Hematopoietic multipotent progenitor cell treated with erythropoietin and hydrocortisone succinate and interleukin-3 and kit ligand, for 6 days (in vitro differentiated cells): ENCODE data around the gene LHB.
A peak's percentile ranks its signal among the peaks of the same experiment; 100 is the strongest.
"Not testable (repeated sequence)": the region's sequence is repeated elsewhere in the genome, so short reads cannot be mapped to it uniquely, and the experiment has no call there.

Experiments used
- DNase-seq: peaks from one replicate; pipeline ENCODE4 v3.0.0-alpha.2; 2015

The LHB gene

DNA sequence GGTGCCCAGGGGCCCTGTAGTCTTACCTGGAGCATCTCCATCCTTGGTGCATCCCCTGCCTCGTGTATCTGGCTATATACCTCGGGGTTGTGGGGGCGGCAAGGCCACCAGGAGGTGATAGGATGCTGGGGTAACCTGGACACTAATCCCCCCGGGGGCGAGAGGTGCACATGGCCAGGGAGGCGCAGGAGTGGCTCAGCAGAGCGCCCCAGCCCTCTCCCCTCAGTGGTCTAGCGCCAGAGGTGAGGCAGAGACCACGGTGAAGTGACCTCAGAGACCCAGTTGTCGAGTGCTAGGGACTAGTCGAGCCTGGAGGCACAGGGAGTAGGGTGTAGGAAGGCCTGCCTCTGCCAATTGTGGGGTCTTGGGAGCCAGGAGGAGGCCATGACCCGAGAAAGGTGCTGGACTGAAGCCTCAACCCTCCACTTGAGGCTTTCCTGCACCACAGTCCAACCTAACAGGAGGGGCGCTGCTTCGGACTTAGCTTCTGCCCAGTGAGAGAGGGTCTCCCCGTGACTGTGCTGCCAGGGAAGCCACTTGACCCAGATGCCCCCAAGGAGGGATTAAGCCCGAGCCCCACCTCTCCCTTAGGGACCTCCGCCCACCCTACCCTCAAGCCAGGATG is at the start of gene LHB:
Gene LHB (minus strand): TSS at position 51 of the 625 bp plus-strand sequence. CDS start 10 bp downstream, at position 41.
- no peak for DNase-seq

DNA sequence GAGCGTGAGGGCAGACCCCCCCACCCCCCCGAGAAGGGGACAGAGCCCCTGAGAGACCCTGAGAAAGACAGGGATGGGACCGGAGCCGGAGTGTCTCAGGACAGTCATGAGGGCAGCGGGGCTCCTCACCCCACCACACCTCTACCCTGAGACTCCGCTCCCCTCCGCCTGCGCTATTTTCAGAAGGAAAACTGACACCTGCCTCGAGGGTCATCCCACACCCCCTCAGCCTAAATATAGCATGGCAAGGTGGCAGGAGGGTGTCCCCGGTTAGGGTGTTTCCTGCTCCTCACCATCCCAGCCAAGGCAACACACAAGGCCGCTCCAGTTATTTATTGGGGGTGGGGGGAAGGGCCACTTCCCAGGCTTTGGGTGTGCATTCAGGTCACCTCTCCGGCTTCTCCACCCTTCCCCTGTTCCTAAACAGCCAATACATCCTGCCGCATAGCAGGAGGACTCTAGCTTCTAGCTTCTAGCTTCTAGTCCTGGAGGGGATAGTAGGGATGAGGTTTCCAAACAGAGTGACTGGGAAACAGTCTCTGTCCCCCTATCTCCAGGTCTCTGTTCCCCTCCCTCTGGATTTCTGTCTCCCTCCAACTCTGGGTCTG is 49.1 kb upstream of the LHB start:
- no peak for DNase-seq

DNA sequence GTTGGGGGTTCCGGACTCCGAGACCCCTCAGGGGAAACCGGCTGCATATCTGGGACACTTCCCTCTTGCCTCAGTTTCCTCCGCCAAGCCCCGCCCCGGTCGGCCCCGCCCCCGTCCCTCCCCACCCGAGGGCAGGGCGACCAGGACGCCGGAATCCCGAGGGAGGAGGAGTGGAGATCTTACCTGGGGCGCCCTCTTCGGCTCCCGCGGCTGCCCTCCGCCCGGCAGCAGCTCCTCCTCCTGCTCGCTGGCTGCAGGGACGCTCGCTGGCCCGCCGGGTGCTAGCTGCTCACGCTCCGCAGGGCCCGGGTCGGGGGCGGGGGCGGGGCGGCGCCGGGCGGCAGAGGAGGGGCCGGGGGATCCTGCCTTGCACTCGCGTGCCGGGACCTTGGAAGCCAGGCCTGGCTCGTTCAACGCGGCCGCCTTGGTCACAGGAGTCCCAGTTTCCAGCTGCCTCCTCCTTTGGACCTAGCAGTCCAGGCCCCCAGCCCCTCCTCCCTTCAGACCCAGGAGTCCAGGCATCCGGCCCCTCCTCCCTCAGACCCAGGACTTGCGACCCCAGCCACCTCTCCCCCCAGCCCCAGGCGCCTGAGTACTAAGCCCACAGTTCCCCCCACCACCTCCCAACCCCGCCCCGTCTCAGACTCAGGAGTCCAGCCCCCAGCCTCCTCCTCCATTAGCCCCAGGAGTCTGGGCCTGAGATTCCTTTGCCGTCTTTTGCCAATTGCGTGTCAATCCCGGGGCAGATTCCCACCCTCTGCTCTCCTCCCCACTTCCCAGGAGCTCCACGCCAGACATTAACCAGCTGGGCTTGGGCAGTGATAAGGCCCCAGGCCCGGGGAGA is 48.1 kb upstream of the LHB start, which contains the start of gene NTF4:
Gene NTF4 (minus strand): TSS at position 51 of the 844 bp plus-strand sequence. CDS start 2,821 bp downstream, outside the sequence.
- no peak for DNase-seq

DNA sequence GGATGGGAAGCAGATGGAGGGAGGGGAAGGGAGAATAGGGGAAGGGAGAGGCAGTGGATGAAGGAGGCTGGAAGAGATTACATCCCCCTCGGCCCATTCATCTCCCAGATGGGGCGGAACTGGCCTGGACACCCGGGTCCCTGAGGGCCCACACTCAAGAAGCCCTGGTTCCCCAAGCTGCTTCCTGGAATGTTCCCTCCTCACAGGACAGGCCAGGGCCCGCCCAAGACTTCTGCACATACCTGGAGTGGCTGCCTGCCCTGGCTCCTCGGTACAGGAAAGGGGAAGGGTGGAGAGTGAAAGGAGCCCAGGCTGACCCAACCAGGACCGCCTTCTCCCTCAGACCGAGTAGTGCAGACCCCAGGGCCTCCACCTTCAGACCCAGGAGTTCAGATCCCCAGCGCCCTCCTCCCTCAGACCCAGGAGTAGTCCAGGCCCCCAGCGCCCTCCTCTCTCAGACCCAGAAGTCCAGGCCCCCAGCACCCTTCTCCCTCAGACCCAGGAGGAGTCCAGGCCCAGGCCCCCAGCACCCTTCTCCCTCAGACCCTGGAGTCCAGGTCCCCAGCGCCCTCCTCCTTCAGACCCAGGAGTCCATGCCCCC is 47.2 kb upstream of the LHB start:
- DNase-seq: no peak

DNA sequence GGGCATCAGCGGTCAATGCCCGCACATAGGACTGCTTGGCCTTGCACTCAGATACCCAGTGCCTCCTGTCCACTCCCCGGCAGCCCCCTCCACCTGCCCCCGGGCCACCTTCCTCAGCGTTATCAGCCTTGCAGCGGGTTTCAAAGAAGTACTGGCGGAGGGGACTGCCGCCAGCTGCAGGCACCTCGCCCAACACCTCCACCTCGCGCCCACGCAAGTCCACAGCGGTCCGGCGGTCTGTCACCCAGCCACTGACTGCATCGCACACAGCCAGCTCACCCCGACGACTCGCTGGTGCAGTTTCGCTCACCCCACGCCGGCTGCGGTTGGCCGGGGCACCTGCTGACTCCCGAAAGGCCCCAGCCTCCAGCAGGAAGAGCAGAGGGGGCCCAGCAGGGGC is 44.6 kb upstream of the LHB start:
- DNase-seq: no peak

DNA sequence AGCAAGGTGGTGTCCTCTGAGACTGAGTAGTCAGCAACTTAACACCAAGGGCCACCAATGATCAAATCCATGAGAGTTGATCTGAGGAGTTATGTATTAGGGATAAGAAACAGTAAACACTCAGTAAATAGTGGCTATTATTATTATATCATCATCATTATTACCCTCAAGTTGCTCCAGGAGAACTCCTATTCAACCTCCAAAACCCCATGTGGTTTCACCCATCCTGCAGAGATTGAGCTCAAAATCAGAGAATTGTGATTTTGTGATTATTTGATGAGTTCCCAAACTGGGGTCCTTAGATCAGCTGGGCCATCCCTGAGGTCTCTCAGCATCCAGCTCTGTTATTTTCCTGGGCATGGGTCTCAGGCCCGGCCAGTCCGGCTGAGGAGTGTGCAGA is 44.1 kb upstream of the LHB start:
- DNase-seq: no peak

DNA sequence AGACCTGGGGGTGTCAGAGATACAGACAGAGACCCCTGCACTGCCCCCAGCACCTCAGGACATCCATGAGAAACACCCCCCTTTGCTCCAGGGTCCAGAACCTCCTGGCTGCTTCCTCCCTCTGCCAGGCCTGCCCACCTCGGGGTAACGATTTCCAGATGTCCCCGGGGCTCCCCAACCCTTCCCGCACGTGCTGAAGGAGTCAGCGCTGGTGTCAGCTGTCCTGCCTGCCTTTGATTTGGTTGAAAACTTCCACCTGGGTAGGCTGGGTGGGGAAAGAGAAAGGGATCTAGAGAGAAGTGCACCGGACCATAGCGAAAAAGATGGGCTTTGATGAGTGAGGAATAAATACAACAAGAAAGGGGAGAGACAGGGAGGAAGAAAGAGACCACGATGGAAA is 42.2 kb upstream of the LHB start:
- no peak for DNase-seq

DNA sequence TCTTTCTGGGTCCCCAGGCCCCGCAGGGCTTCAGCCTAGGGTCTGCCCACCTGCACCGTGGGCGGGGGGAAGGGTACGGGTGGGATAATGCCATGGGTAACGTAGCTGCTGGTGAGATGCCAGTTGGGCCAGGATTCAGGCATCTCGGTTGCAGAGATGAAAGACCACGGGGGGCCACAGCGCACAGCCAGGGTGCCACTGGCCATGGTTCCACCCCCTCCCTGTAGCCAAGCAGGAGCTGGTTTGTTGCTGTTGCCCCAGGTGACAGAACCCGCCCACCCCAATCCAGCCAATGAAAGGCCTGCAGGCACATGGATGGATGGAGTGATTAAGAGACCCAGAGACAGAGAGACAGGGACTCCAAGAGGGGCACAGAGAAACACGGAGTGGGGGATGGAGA is 41.7 kb upstream of the LHB start:
- peak; percentile 25 for DNase-seq

DNA sequence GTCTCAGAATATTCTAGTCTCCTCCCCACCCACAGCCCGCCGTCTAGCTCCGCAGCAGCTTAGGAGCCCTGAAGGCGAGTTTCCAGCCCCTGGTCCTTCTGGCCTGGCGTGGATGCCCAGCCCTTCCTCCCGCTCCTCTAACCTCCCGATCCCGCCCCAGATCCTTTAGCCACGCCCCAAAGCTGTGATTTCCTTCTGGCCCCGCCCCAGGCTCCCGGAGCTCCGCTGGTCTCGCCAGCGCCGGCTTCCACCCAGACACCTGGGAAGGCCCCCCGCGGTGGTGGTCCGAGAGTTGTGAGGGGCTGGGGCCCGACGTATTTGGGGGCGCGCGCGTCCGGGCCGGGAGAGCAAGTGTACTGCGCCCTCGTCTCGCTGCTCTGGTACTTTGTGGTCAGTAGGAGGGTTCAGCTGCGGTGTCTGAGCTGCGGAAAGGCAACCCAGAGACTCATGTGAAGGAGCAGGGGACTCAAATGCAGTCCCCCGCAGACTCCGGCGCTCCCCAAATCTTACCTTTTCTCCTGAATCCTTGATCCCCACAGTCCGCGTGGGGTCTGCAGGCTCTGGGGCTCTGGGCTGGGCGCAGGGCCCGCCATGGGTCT is 40.8 kb upstream of the LHB start, which contains the start of gene CGB7:
Gene CGB7 (minus strand): TSS at position 114 of the 599 bp plus-strand sequence. CDS start 2,374 bp downstream, outside the sequence.
- peak; percentile 25 for DNase-seq

DNA sequence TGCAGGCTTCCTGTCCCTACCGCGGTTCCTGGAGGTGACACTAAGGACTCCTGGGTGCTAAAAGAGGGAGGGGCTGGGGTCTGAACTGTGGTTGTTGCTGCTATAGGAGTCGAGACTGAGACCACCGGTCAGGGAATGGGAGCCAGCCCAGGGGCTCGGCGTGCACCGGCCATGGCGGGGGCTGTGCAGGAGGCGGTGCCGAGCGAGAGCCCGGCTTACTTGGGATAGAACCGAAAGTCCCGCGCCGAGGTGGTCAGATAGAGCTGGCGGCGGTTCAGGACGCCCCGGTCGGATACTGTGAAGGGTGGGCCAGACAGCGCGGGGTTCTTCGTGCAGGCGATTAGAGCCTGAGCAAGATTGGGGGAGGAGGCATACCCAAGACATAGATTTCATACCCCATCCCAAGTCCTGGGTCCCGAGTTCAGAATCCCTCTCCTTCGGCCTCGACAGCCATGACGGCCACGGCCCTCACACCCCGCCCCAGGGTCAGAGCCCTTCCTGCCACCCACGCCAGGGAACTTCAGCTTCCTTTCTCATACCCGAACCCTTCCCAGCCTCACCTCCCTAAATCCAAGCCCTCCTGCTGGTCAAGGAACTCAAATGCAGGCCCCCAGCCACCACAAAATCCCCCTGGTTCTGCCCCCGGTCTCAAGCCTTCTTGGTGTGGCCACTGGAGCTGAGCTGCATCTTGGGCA is 40.2 kb upstream of the LHB start:
- not testable (repeated sequence) for DNase-seq

DNA sequence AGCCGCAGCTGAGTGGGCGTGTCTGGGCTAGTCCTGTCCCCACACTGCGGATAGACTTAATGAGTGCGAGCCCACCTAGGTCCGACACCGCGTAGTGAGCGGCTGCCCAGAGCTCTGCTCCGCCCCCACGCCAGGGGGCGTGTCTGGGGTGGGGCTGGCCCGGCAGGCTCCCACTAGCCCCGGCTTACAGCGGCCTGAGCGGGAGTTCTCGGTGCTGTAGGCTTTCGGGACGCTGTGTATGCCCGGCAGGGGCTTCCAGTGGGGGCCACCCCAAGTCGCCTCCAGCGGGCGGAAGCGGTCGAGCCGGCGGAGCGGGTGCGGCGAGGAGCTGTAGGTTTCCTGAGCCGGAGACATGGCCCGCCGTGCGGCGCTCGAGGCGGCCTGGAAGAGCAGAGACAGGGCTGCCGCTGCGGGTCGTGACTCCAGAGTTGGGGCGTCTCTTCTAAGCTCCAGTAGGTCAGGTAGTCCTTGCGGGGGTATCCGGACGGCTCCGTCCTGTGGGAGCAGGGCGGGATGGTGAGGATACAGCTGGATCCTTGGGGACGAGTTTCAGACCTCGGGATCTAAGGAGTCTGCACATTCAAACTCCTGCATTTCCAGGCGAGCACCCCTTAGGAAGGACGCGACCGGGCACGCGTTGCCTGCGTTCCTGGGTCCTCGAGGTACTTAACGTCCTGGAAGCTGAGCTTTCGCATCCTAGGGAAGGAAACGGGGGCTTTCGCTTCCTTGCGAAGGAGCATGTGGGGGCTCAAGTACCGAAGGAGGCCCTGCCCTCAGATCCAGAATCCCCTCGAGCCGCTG is 39.4 kb upstream of the LHB start:
- DNase-seq: peak; percentile 60

DNA sequence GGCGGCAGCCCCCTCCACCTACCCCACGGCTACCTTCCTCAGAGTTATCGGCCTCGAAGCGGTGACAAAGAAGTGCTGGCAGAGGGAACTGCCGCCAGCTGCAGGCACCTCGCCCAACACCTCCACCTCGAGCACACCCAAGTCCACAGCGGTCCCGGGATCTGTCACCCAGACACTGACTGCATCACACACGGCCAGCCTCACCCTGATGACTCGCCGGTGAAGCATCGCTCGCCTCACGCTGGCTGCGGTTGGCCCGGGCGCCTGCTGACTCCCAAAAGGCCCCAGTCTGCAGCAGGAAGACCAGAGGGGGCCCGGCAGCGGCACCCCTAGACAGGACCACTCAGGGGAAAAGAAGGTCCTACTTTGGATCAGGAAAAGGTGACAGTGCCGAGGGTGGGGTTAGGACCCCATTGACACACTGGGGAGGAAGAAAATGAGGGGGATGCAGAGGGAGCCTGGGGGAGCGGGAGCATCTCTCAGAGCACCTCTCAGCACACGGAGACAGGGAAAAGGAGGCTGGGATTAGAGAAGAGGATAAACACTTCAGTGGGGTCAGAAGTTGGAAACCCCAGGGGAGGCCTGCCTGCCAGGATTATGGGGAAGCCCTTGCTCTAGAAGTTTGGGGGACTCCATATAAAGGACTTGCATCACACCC is 33.6 kb upstream of the LHB start:
- not testable (repeated sequence) for DNase-seq

DNA sequence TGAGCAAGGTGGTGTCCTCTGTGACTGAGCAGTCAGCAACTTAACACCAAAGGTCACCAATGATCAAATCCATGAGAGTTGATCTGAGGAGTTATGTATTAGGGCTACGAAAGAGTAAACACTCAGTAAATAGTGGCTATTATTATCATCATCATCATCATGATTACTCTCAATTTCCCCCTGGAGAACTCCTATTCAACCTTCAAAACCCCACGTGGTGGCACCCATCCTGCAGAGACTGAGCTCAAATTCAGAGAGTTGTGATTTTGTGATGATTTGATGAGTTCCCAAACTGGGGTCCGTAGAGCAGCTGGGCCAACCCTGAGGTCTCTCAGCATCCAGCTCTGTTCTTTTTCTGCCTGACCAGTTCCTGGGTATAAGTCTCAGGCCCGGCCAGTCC is 32.9 kb upstream of the LHB start:
- DNase-seq: not testable (repeated sequence)

DNA sequence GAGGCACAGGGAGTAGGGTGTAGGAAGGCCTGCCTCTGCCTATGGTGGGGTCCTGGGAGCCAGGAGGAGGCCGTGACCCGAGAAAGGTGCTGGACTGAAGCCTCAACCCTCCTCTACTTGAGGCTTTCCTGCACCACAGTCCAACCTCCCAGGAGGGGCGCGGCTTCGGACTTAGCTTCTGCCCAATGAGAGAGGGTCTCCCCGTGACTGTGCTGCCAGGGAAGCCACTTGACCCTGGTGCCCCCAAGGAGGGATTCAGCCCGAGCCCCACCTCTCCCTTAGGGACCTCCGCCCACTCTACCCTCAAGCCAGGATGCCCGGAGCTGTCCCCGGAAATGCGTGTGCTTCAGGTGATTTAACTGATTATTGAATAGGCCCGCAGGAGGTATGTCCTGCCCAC is 32.1 kb upstream of the LHB start, which contains the start of gene CGB8:
Gene CGB8 (minus strand): TSS at position 101 of the 400 bp plus-strand sequence. CDS start 372 bp downstream, outside the sequence.
- not testable (repeated sequence) for DNase-seq

DNA sequence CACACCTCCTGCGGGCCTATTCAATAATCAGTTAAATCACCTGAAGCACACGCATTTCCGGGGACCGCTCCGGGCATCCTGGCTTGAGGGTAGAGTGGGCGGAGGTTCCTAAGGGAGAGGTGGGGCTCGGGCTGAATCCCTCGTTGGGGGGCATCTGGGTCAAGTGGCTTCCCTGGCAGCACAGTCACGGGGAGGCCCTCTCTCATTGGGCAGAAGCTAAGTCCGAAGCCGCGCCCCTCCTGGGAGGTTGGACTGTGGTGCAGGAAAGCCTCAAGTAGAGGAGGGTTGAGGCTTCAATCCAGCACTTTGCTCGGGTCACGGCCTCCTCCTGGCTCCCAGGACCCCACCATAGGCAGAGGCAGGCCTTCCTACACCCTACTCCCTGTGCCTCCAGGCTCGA is 26.7 kb upstream of the LHB start, which contains the start of gene CGB5:
Gene CGB5 (plus strand): TSS at position 301 of the 400 bp plus-strand sequence. CDS start 362 bp downstream, outside the sequence.
- DNase-seq: not testable (repeated sequence)

DNA sequence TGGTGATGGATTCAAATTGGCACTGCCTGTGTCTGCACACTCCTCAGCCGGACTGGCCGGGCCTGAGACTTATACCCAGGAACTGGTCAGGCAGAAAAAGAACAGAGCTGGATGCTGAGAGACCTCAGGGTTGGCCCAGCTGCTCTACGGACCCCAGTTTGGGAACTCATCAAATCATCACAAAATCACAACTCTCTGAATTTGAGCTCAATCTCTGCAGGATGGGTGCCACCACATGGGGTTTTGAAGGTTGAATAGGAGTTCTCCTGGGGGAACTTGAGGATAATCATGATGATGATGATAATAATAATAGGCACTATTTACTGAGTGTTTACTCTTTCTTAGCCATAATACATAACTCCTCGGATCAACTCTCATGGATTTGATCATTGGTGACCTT is 25.8 kb upstream of the LHB start:
- DNase-seq: not testable (repeated sequence)

DNA sequence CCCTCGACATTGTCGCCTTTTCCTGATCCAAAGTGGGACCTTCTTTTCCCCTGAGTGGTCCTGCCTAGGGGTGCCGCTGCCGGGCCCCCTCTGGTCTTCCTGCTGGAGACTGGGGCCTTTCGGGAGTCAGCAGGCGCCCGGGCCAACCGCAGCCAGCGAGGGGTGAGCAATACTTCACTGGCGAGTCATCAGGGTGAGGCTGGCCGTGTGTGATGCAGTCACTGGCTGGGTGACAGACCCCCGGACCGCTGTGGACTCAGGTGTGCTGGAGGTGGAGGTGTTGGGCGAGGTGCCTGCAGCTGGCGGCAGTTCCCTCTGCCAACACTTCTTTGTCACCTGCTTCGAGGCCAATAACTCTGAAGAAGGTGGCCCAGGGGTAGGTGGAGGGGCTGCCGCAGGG is 25.3 kb upstream of the LHB start:
- no peak for DNase-seq

DNA sequence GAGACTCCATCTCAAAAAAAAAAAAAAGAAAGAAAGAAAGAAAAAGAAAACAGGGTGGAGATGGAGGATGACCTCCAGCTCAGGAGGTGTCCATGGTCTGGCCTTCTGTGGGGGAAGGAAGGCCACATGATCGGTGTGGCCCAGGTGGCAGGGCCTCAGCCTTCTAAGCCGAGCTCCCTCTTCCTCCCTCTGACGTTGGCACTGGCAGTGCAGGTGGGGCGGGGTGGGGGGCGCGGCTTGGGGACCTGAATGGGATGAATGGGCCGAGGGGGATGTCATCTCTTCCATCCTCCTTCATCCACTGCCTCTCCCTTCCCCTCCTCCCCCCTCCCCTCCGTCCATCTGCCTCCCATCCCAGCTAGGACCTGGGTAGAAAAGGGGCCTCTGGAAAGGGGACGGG is 22.8 kb upstream of the LHB start:
- DNase-seq: not testable (repeated sequence)

DNA sequence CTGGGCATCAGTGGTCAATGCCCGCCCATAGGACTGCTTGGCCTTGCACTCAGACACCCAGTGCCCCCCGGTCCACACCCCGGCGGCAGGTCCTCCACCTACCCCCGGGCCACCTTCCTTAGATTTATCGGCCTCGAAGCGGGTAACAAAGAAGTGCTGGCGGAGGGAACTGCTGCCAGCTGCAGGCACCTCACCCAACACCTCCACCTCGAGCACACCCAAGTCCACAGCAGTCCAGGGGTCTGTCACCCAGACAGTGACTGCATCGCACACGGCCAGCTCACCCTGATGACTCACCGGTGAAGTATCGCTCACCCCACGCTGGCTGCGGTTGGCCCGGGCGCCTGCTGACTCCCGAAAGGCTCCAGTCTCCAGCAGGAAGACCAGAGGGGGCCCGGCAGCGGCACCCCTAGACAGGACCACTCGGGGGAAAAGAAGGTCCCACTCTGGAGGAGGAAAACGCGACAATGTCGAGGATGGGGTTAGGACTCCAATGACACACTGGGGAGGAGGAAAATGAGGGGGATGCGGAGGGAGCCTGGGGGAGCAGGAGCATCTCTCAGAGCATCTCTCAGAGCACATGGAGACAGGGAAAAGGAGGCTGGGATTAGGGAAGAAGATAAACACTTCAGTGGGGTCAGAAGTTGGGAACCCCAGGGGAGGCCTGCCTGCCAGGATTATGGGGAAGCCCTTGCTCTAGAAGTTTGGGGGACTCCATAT is 21.8 kb upstream of the LHB start:
- not testable (repeated sequence) for DNase-seq

DNA sequence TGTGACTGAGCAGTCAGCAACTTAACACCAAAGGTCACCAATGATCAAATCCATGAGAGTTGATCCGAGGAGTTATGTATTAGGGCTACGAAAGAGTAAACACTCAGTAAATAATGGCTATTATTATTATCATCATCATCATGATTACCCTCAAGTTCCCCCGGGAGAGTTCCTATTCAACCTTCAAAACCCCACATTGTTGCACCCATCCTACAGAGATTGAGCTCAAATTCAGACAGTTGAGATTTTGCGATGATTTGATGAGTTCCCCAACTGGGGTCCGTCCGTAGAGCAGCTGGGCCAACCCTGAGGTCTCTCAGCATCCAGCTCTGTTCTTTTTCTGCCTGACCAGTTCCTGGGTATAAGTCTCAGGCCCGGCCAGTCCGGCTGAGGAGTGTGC is 21.2 kb upstream of the LHB start:
- DNase-seq: not testable (repeated sequence)
